ENCODE measurements around the gene SGSM2. TPM values are rescaled to one million over a fixed set of nuclear protein-coding genes. Genes with fewer than 3 reads are reported as not detected.

Gene SGSM2
- total and polyA plus RNA-seq, 8 donors: 17.6 to 153 (median 28.1) TPM

GRCh38 chr17:2299136-2299535, 38.2 kb upstream of the SGSM2 start:
- Histone ChIP-seq H3K27ac (no peak overlapping the region), H3K9me3 (no peaks in the 10 kb centered on the region), H3K4me3 (no peak overlapping the region), H3K27me3 (no peaks in the 10 kb centered on the region), H3K36me3 (peaks cover 0 to 18% (median 0%) of the 10 kb centered on the region in 3 donors), H3K4me1 (peaks cover 0 to 10% (median 8%) of the 10 kb centered on the region in 3 donors)
- 93 to 97% methylated on average over 12 of the region's 12 CpGs for WGBS, 2 donors
- no peak for ATAC-seq
- intact Hi-C loops (cut with DNase I): no loop called here
- DNase-seq: no peak
- FAIRE-seq: no peak
- TF ChIP-seq CTCF (IDR thresholded peaks at IDR 0.05): no peak

GRCh38 chr17:2299756-2300155, 37.5 kb upstream of the SGSM2 start:
- intact Hi-C loops (cut with DNase I): no loop called here
- no peaks in the 10 kb centered on the region for H3K27me3 ChIP-seq

GRCh38 chr17:2302778-2303203, 34.5 kb upstream of the SGSM2 start:
- Histone ChIP-seq H3K36me3 (peaks cover 0 to 4% (median 0%) of the 10 kb centered on the region in 3 donors), H3K27me3 (no peaks in the 10 kb centered on the region), H3K27ac (peak overlapping the region; percentile 65 to 89 (median 84)), H3K9me3 (no peaks in the 10 kb centered on the region), H3K4me1 (peaks cover 0 to 10% (median 8%) of the 10 kb centered on the region in 3 donors), H3K4me3 (peak overlapping the region; percentile 71 to 99 (median 88))
- ATAC-seq (peak; percentile 1 to 6 (median 2)), DNase-seq (no peak), FAIRE-seq (no peak)
- intact Hi-C loops (cut with DNase I): no loop called here
- no peak for TF ChIP-seq CTCF (IDR thresholded peaks at IDR 0.05)
- 1 to 2% methylated on average over 12 of the region's 12 CpGs for WGBS, 2 donors

More at GRCh38 chr17:2299756-2300155, 37.5 kb upstream of the SGSM2 start:
- FAIRE-seq (no peak), DNase-seq (no peak), ATAC-seq (no peak)
- Histone ChIP-seq H3K36me3 (peaks cover 0 to 18% (median 0%) of the 10 kb centered on the region in 3 donors), H3K4me1 (peaks cover 0 to 10% (median 8%) of the 10 kb centered on the region in 3 donors), H3K4me3 (no peak overlapping the region), H3K9me3 (no peaks in the 10 kb centered on the region), H3K27ac (no peak overlapping the region)
- TF ChIP-seq CTCF (IDR thresholded peaks at IDR 0.05): no peak
- WGBS, 2 donors: 91 to 92% methylated on average over 22 of the region's 22 CpGs

GRCh38 chr17:2303204-2304188, 33.8 kb upstream of the SGSM2 start, which contains the start of the genes SMG6 and SRR:
Gene SMG6 (minus strand): TSS chr17:2303785. CDS start chr17:2303720, 65 bp downstream.
Gene SRR (plus strand): TSS chr17:2303950. CDS start chr17:2315561, 11,611 bp downstream.
- no peak for TF ChIP-seq CTCF (IDR thresholded peaks at IDR 0.05)
- DNase-seq: peak; percentile 90 to 97 (median 94)
- WGBS, 2 donors: 0 to 1% methylated on average over 63 to 108 of the region's 108 CpGs
- peaks cover 0 to 10% (median 8%) of the 10 kb centered on the region in 3 donors for H3K4me1 ChIP-seq
- no peaks in the 10 kb centered on the region for H3K36me3 ChIP-seq
- peak; percentile 93 to 97 (median 95) for ATAC-seq
- FAIRE-seq: no peak
- peak within 1 kb of the TSS; percentile 71 to 99 (median 88) for H3K4me3 ChIP-seq
- no peaks in the 10 kb centered on the region for H3K27me3 ChIP-seq
- peak within 1 kb of the TSS; percentile 65 to 89 (median 84) for H3K27ac ChIP-seq
- intact Hi-C loops (cut with DNase I): no loop called here
- H3K9me3 ChIP-seq: no peaks in the 10 kb centered on the region
